ENCODE measurements around the gene ZNF821. TPM values are rescaled to one million over a fixed set of nuclear protein-coding genes. Genes with fewer than 3 reads are reported as not detected.

The ZNF821 gene
- total and polyA plus RNA-seq, 2 of the 8 experiments (the other 6 are each of a cell fraction or from before 2014, with no cell fraction given) = 9.5 to 14.1 TPM

- Histone ChIP-seq H3K36me3 (ENCODE audit: control insufficient read depth in 2 of 4, insufficient read depth in 4 of 4, low read length in 3 of 4) (peaks cover 51 to 96% (median 76%) of the 10 kb centered on the region in 4 experiments), H3K23ac (ENCODE audit: insufficient read length) (no peak overlapping the region), H3K56ac (replicated peaks; ENCODE audit: insufficient read length, low read depth, low read length) (no peak overlapping the region), H3K23me2 (ENCODE audit: low read depth, low read length) (no peaks in the 10 kb centered on the region), H3K14ac (ENCODE audit: insufficient read length) (no peak overlapping the region), H3K18ac (ENCODE audit: extremely low read depth, low read length) (no peak overlapping the region), H2BK12ac (ENCODE audit: low read depth, low read length) (no peak overlapping the region), H3K4ac (replicated peaks; ENCODE audit: insufficient read length, low read depth, low read length) (no peak overlapping the region), H3K27me3 (replicated peaks in 1 of 4; ENCODE audit: control insufficient read depth in 3 of 4, extremely low read depth in 1 of 4, insufficient read depth in 3 of 4, low read length in 3 of 4) (no peaks in the 10 kb centered on the region), H2BK120ac (replicated peaks; ENCODE audit: low read depth, low read length) (no peak overlapping the region), H2BK15ac (ENCODE audit: low read length) (no peak overlapping the region), H3K79me2 (ENCODE audit: control insufficient read depth in 1 of 2, insufficient read depth in 2 of 2, low read length in 2 of 2) (peaks cover 7 to 61% of the 10 kb centered on the region in 2 experiments; a peak in 3 of 4 replicates), H4K8ac (ENCODE audit: extremely low read depth, insufficient read depth, low read length) (no peak overlapping the region), H3K9me3 (ENCODE audit: insufficient read depth in 2 of 2, low read depth in 1 of 2, low read length in 1 of 2) (no peaks in the 10 kb centered on the region), H3K4me3 (ENCODE audit: extremely low read depth in 1 of 4, insufficient read depth in 2 of 4, low read depth in 3 of 4, low read length in 4 of 4) (no peak overlapping the region), H3K9ac (replicated peaks in 1 of 4; ENCODE audit: extremely low read depth in 1 of 4, low read depth in 3 of 4, low read length in 3 of 4) (no peak overlapping the region), H4K20me1 (replicated peaks in 1 of 2; ENCODE audit: control insufficient read depth in 1 of 2, insufficient read depth in 2 of 2, low read length in 2 of 2) (peaks cover 3 to 11% of the 10 kb centered on the region in 2 experiments), H2AFZ (ENCODE audit: low read length) (no peak overlapping the region), H2BK20ac (ENCODE audit: low read length) (no peak overlapping the region), H3K27ac (ENCODE audit: low read depth, low read length) (no peak overlapping the region), H3K4me1 (replicated peaks in 1 of 4; ENCODE audit: control insufficient read depth in 3 of 4, insufficient read depth in 4 of 4, low read length in 3 of 4) (no peaks in the 10 kb centered on the region), H2BK5ac (ENCODE audit: low read depth, low read length) (no peak overlapping the region), H2AK5ac (ENCODE audit: low read depth, low read length) (no peak overlapping the region), H3K4me2 (ENCODE audit: insufficient read depth in 1 of 2, low read depth in 2 of 2, low read length in 2 of 2) (no peak overlapping the region), H4K91ac (replicated peaks; ENCODE audit: insufficient read length, low read length) (no peak overlapping the region), H4K5ac (ENCODE audit: insufficient read length, low read depth, low read length) (no peak overlapping the region), H3K79me1 (ENCODE audit: low read depth, low read length) (peaks cover 4% of the 10 kb centered on the region)
- POLR2A ChIA-PET (ENCODE audit: partially characterized antibody) = interaction anchor here (0.8 to 1.5 kb wide), 4 partner anchors 12 to 25 kb away, joined by 3 to 5 read pairs (median 4); partner anchors contain the start of gene IST1
- CTCF ChIA-PET (ENCODE audit: partially characterized antibody) = interaction anchor here (1.3 to 1.4 kb wide), 2 partner anchors 38 to 101 kb away, joined by 3 to 5 read pairs; no protein-coding TSS in a partner anchor
- 90% methylated on average over 2 of the region's 2 CpGs; no CpG with 5 or more reads in 1 of the 2 experiments for WGBS, 2 experiments (ENCODE audit: extremely low coverage in 1 of 2, insufficient coverage in 1 of 2, insufficient read length in 1 of 2, insufficient replicate concordance in 2 of 2, low coverage in 1 of 2, low lambda C conversion rate in 2 of 2, missing lambda C conversion rate in 1 of 2)
- TF ChIP-seq GTF2F1 (IDR thresholded peaks at IDR 0.05; ENCODE audit: borderline replicate concordance, low read depth, low read length) = no peak
- no peak for TF ChIP-seq SUZ12 (IDR thresholded peaks at IDR 0.05; ENCODE audit: low read length)
- no peak for TF ChIP-seq EZH2 (IDR thresholded peaks at IDR 0.05; ENCODE audit: low read depth, low read length, severe bottlenecking)
- TF ChIP-seq POLR2AphosphoS5 (IDR thresholded peaks at IDR 0.05; ENCODE audit: low read depth, low read length) = no peak
- no peak for TF ChIP-seq BRCA1 (IDR thresholded peaks at IDR 0.05; ENCODE audit: low read depth, low read length)
- TF ChIP-seq EGR1 (IDR thresholded peaks at IDR 0.05; ENCODE audit: borderline replicate concordance, low read depth, low read length) = no peak
- FAIRE-seq (no peak), DNase-seq (ENCODE audit: low read depth in 1 of 2, low spot score in 2 of 2) (no peak)
Measured at GRCh38 chr16:71920658-71921057, 36.7 kb upstream of the ZNF821 start.
